HG02588 (cell line): ENCODE measurements around the gene UBE2U.
"Not testable (repeated sequence)": the region's sequence is repeated elsewhere in the genome, so short reads cannot be mapped to it uniquely, and the experiment has no call there.

Experiments
- ATAC-seq: cut with Tn5 transposase; IDR thresholded peaks from one replicate; pipeline ENCODE4 v1.9.1; 2021; ENCODE audit warnings: mild to moderate bottlenecking, moderate library complexity; ENCODE audit not compliant: unreplicated experiment

UBE2U gene

DNA sequence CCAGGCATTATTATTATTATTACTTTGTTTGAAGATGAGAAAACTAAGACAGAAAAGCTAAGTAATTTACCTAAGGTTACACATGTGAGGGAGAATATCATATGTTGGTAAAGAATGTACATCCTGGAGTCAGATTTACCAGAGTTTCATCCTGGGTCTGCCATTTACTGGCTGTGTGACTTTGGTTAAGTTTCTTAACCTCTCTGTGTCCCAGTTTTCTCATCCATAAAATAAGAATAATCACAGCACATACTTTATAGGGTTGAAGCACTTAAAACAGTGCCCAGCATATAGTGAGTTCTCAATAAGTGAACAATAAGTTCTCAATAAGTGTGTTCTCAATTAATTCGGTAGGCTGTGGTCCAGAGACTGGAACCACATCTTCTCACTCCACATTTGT, 32.5 kb downstream of the UBE2U start:
- no peak for ATAC-seq

DNA sequence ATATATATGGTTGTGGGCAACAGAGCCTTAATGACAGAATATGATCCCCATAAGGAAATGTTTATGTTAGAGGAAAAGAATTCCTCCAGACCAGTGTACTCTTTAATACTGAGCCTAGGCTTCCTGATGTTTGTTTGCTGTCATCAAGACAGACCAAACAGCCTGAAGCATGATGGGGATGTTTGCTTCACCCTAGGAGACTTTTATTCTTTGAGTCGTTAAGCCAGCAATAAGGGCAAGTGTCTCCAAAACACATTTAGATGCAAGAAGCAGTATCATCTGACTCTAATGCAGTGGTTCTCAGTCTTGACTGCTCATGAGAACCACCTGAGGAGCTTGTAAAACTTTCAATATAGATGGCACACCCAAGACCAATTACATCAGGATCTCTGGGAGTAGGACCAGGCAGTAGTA, 33.1 kb downstream of the UBE2U start:
- ATAC-seq: no peak

DNA sequence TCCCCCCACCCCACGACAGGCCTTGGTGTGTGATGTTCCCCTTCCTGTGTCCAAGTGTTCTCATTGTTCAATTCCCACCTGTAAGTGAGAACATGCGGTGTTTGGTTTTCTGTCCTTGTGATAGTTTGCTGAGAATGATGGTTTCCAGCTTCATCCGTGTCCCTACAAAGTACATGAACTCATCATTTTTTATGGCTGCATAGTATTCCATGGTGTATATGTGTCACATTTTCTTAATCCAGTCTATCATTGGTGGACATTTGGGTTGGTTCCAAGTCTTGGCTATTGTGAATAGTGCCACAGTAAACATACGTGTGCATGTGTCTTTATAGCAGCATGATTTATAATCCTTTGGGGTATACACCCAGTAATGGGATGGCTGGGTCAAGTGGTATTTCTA, 36.1 kb downstream of the UBE2U start:
- ATAC-seq: not testable (repeated sequence)

DNA sequence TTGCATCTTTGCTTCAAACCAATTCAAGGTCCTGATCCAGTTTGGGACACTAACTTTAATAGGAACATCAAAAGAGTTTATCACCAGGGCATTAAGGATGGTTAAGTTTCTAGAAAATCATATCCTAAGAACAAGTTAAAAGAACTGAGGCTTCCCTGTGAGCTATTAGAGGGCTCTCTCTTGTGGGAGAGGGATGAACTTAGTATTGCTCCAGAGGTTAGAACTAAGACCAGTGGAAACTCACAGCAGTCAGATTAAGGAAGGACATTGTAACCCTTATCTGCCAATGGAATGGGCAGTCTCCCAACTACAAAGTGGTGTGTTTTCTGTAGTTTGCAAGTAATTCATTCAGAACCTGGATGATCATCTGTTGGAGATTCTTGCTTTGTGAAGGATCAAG, 36.8 kb downstream of the UBE2U start:
- ATAC-seq: no peak

DNA sequence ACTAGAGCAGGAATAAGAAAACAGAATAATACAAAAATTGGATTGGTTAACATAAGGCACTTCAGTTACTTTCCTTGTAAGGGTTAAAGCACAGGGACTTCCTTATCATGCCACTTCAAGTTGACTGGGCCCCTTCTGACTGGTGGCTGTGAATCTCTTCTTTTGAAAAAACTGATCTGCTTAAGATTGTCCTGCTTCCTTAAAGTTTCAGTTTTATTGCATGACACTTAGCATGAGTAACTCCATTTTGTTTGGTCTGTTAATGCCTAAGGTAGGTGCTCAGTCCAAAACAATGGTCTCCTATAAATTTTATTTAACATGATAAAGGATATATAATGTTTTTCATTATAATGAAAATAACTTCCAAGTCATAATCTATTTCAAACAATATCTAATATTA, 37.6 kb downstream of the UBE2U start:
- ATAC-seq: no peak

DNA sequence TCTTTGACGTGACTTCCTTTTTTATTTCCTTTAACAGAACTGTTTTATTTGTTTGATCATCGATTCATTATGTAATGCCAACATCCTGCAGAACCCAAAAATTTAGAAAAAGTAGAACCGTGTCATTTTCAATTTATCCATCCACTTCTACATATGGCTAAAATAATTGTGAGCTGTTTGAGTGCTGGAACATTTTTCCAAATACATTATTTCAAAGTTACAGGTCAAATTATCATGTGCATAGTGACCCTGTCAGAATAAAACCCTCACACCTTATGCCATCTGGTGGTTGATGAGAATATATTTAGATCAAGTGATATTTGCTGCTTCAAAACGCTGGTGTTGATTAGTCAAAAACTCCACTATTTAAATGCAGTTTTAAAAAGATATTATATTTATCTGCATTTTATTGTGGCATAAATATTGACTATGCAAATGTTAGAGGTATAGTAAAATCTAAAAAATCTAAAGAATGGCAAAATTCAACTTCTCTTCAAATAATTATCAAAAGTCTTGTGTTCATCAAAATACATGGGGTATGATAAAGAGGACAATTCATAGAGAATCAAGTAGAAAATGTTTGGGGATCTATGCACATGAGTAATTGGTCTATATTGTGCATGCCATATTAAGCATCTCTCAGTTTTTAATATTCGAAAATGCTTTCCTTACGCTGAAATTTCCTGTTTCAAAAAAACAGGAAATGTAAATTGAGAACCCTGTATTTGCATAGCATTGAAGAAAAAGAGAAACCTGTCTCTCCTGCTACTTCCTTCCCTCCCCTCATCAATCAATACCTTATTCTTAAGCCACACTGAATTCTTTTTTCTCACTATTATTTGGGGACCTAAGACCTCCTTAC, 39.7 kb downstream of the UBE2U start:
- ATAC-seq: no peak

DNA sequence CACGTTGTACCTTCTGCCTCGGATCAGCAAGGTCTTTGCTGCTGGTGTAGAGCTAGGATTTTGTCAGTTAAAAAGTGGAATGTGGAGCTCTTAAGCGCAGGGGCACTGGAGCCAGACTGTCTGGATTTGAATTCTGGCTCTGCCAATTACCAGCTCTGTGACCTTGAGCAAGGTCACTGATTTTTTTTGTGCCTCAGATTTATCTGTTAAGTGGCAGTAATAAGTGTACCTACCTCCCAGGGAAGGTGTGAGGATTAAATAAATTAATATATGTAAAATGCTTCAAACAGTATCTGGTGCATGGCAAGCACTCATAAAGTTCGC, 40.3 kb downstream of the UBE2U start:
- ATAC-seq: no peak

DNA sequence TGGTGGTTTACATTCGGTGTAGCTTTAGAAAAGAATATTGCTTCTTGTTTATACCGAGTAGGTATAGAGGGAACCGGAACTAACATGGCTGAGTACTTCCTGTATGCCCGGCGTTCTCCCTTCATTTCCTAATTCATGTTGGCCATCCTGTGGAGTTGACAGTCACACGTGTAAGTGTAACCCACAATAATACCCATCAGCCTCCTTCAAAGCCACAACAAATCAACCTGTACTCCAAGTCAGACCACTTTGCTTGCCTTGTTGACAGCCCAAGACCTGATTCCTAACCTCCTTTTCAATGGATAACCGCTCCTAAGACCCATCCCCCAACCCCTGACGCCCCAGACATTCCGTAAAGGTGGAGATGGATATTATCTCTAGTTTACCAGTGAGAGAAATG, 42.1 kb downstream of the UBE2U start:
- ATAC-seq: no peak

DNA sequence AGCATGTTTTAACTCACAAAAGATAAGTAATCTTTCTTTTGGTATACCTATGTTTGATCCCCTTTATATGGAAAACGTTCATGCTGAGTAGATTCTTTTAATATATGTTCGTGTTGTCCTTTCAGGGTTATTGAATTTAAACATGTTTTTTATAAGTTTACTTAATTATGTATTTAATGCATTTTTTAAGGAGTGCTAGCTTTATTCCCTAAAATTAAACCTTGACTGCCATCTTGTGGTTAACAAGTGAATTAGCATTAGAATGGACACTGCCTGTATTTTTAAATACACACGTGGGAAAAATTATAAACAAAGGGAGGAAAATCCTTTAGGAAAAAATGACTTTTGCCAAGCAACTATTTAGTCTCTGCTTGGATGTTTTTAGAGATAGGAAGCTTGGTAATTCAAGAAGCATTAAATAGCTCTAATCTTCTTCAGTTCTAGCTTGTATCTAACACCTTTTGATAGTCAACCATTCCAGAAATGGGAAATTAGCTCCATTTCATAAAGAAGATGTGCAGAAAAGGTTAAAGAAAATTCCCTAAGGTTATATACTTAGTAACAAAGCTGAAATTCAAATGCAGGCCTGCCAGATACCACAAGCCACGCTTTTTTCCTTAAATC, 43.0 kb downstream of the UBE2U start:
- no peak for ATAC-seq

DNA sequence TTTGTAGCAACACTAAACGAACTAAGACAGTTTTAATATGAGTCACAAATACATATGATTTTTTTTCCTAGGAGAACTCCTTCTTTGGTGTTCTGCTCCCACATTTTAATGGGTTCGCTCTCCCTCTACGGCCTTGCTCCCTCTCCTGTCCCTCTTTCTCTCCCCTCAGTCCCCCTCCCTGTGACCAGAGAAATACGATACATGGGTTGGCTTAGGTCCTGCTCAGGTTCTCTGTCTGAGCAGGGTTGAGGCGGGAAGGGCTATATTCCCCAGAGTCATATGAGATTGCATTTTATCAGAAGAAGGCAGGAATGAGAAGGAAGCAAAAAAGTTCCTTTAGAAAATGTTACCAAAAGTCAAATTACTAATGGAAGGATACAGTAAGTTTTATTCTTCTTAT, 44.6 kb downstream of the UBE2U start:
- ATAC-seq: no peak

DNA sequence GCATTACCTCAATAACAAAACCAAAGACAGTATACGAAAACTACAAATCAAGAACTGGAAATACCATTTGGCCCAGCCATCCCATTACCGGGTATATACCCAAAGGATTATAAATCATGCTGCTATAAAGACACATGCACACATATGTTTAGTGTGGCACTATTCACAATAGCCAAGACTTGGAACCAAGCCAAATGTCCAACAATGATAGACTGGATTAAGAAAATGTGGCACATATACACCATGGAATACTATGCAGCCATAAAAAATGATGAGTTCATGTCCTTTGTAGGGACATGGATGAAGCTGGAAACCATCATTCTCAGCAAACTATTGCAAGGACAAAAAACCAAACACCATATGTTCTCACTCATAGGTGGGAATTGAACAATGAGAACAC, 47.0 kb downstream of the UBE2U start:
- ATAC-seq: not testable (repeated sequence)

DNA sequence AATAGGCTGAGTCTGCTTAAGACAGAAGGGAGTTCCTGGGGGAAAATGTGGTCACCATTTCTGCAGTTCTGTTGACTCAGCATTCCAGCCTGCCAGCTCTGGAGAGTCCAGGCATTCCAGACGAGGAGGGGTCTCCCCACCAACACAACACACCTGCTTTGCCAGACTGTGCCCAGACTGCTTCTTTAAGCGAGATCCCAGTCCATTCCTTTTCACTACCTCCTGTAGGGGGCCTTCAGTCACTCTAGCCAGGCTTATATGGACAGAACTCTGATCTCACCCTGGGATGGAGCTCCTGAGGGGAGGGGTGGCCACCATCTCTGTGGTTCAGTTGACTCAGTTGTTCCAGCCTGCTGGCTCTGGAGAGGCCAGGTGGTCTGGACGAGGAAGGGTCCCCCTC, 48.5 kb downstream of the UBE2U start:
- ATAC-seq: no peak

DNA sequence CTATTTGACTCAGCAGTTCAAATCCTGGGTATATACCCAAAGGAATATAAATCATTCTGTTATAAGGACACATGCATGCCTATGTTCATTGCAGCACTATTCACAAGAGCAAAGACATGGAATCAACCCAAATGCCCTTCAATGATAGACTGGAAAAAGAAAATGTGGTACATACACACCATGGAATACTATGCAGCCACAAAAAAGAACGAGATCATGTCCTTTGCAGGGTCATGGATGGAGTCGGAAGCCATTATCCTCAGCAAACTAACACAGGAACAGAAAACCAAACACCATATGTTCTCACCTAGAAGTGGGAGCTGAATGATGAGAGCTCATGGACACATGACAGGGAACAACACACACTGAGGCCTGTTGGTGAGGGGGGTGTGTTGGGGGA, 53.8 kb downstream of the UBE2U start:
- not testable (repeated sequence) for ATAC-seq

DNA sequence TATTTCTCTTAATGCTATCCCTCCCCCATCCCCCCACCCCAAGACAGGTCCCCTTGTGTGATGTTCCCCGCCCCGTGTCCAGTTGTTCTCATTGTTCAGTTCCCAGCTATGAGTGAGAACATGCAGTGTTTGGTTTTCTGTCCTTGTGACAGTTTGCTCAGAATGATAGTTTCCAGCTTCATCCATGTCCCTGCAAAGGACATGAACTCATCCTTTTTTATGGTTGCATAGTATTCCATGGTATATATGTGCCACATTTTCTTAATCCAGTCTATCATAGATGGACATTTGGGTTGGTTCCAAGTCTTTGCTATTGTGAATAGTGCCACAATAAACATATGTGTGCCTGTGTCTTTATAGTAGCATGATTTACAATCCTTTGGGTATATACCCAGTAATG, 55.0 kb downstream of the UBE2U start:
- not testable (repeated sequence) for ATAC-seq

DNA sequence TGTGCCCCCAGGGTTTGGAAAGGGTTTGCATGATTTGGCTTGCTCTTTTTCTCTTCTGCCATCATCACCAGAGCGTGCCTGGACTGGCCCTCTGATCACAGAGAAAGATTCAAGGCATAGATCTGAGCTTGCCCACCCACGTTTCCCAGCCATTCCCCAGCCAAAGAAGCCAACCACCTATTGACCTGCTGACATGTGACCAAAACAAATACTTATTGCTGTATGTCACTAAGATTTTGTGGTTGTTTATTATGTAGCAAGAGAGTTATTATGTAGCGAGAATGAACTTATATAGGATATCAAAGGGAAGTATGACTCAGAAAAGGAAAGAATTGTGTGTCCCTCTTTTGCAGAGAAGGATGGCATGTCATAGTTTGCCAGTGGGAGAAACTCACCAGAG, 59.9 kb downstream of the UBE2U start:
- ATAC-seq: no peak

DNA sequence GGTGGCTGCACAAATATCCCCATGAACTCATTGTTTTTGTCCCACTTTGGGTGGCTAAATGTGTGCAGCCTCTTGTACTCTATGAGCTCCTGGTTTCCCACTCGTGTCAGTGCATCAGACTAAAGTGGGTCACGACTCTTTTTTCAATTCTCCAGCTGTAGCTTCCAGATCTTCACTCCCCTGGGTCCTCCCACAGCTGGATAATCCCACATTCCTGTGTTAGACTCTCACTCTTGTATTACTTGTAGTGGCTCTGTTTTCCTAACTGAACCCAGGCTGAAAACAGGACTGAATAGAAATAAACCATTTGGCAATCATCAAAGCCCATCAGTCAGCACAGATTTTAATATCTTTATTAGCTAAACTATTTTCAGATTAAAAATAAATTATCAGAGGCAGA, 60.4 kb downstream of the UBE2U start:
- no peak for ATAC-seq

DNA sequence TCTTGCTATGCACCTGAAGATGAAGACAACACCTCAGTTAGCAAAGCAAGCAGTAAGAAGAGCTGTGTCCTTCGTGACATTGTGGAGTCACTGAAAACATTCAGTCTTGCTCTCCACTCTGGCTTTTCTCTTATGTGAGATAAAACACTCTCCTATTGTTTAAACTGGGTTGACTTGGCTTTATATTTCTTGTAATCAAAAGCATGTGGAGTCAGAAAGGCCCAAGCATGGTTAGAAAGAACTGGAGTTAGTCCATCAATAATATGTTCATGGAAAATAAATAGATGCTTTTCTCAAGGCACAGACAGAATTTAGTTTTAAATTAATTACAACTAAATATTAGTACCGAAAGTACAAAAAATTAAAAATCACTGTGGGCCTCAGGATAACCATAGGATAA, 61.7 kb downstream of the UBE2U start:
- ATAC-seq: no peak

DNA sequence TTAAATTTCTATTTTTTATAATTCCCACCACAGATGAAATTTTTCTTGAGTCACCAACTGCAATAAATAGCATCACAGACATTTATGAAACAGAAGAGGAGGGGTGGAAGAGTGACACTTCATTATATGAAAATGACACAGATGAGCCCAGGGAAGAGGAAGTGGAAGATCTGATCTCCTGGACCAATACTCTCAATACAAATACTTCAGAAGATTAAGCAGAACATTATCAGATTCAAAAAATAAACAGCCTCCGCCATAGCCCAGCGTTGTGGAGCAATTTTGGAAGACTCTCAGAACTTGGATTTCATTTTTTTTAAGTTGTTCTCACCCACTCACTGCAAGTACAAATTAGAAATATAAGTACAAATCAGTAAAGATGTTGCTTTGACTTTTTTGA, 63.6 kb downstream of the UBE2U start:
- ATAC-seq: no peak

DNA sequence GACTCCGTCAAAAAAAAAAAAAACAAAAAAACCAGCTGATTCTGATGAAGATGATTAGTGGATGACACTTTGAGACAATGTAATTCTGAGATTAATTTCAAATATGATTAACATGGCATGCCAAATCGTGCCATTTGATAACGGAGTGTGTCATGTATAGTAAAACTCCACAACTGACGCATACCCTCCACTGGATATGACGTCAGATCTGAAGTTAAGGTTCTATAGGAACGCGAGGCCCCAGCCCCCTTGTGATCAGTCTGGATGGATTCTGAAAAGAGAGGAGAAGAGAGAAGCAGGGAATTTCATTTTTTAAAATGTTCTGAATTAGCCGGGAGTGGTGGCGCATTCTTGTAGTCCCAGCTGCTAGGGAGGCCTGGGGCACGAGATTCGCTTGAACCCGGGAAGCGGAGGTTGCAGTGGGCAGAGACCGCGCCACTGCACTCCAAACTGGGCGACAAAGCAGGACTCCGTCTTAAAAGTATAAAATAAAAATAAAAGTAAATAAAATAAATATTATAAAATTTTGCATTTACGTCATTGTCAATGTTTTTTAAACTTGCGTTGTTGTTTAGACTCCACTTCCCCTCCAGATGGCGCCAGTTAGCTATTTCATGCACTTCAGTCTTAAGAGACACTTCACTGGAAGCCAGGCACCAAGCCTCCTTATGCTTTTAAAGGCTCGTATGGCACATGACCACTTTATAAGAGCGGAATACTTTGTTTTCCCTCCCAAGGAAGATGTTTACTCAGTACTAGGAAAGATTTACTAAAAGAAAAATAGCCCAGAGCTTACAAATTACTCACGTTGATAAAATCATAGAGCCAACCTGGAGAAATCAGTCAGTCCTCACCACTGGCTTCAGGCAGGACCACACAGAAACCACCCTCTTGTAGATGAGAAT, 65.5 kb downstream of the UBE2U start:
- peak; percentile 50 for ATAC-seq

DNA sequence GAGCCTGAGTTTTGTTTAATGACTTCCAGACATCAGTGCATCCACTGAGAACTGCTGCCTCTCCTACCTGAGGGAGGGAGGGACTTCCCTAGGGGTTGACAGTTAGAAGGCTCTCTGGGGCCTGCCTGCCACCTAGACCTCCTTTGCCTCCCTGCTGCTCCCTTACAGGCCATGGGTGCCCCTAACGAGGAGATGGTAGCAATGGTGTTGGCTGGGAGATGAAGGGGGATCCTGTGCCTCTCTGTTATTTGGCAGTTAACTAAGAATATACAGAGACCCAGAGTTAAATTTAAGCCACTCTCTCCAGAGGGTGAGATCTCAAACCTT, 66.1 kb downstream of the UBE2U start:
- ATAC-seq: no peak

DNA sequence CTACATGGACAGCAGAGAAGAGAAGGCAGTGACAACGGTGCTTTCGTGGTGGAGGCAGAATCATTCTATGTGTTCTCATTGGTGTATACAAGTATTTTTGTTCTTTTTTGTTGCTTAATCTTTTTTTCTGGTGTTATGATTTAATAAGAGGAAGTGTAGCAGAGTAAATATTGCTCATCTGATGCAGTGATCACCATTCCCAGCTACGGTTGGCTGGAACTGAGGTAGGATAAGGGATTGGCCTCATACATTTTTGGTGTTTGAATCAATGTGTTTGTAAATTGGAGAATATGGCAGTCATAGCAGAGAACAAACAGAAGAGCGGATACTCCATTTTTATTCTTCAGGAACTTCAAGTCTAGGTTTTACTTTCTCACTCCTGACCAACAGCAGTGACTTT, 76.6 kb downstream of the UBE2U start:
- no peak for ATAC-seq

DNA sequence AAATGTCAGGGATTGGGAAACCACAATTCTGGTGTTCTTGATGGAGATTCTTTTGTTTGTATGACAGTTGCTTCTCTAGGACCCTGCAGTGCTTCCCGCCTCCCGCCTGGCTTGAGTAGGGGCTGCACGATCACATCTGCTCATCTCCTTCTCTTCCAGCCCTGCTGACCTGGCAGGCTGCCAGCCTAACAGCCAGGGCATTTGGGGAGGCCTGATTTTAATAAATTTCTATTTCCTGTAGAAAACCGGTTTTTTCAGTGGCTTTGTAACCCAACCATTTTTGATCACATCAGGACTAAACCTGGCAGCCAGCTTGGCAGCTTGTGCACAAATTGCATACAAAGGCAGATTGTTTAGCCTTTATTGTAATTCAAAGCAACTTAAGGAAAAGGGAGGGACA, 78.9 kb downstream of the UBE2U start:
- ATAC-seq: no peak
